K562 (cell line): Measurements from ENCODE around the gene CDC14A. TPM values are rescaled to one million over a fixed set of nuclear protein-coding genes. Genes with fewer than 3 reads are reported as not detected.

Experiments
- ASH1L ChIP-seq: fragments of 450-650 bp; IDR thresholded peaks from 2 replicates; pipeline ENCODE4 v1.6.1; 2018; ENCODE audit warnings: borderline replicate concordance, mild to moderate bottlenecking, low read depth; ENCODE audit not compliant: partially characterized antibody
- CBX3 ChIP-seq, 2 experiments: IDR thresholded peaks; 1 replicate in 1 of 2; 2 replicates in 1 of 2; pipeline ENCODE4 v1.6.1; 2012; ENCODE audit warnings: inconsistent platforms in 2 of 2, low read length in 2 of 2, borderline replicate concordance in 1 of 2, control low read depth in 1 of 2
- EHMT2 ChIP-seq: fragments of 450-650 bp; IDR thresholded peaks from 2 replicates; pipeline ENCODE4 v1.6.1; 2018; ENCODE audit warnings: antibody characterized with exemption
- EP400 ChIP-seq: fragments of 450-650 bp; IDR thresholded peaks from 2 replicates; pipeline ENCODE4 v1.6.1; 2017; ENCODE audit warnings: antibody characterized with exemption, mild to moderate bottlenecking, moderate library complexity
- ETS2 ChIP-seq: IDR thresholded peaks from 2 replicates; pipeline ENCODE4 v1.6.1; 2016; ENCODE audit warnings: borderline replicate concordance, missing genetic modification characterization, mild to moderate bottlenecking, moderate library complexity, missing compliant biosample characterization; ENCODE audit not compliant: poor library complexity, severe bottlenecking
- FOXK1 ChIP-seq: sonication (generic); formaldehyde crosslinking; IDR thresholded peaks from 2 replicates; pipeline ENCODE4 v1.8.0; 2022; ENCODE audit warnings: missing genetic modification reagents, mild to moderate bottlenecking, borderline replicate concordance
- FOXM1 ChIP-seq, 2 experiments: fragments of 450-650 bp in 1 of 2; sonication (generic) in 1 of 2; formaldehyde crosslinking in 1 of 2; IDR thresholded peaks; 2 replicates each; pipeline versions ENCODE4 v1.6.1 to v1.9.0; 2017 to 2022; ENCODE audit warnings: low read depth in 2 of 2, mild to moderate bottlenecking in 2 of 2, missing genetic modification reagents in 1 of 2, moderate library complexity in 1 of 2
- HNRNPK ChIP-seq: fragments of 200-400 bp; formaldehyde crosslinking; IDR thresholded peaks from one replicate; pipeline ENCODE4 v1.6.1; 2018; ENCODE audit warnings: mild to moderate bottlenecking, low read depth, low read length; ENCODE audit not compliant: poor library complexity, severe bottlenecking
- JUND ChIP-seq, 2 experiments: IDR thresholded peaks; 2 replicates in 1 of 2; 3 replicates in 1 of 2; pipeline ENCODE4 v1.6.1; 2011; ENCODE audit warnings: borderline replicate concordance in 2 of 2, low read depth in 2 of 2, low read length in 2 of 2, improper control_type of control experiment in 1 of 2, missing biosample characterization in 1 of 2, missing genetic modification characterization in 1 of 2, missing genetic modification reagents in 1 of 2
- MXI1 ChIP-seq: IDR thresholded peaks from 2 replicates; pipeline ENCODE4 v1.6.1; 2011; ENCODE audit warnings: low read depth, mild to moderate bottlenecking, improper control_type of control experiment, low read length
- PTRF ChIP-seq: fragments of 450-650 bp; IDR thresholded peaks from 2 replicates; pipeline ENCODE4 v1.6.1; 2016; ENCODE audit warnings: mild to moderate bottlenecking, missing genetic modification characterization, missing compliant biosample characterization
- ZNF23 ChIP-seq: fragments of 250-450 bp; sonication (Bioruptor Pico); IDR thresholded peaks from 2 replicates; pipeline ENCODE4 v1.4.0; 2020; ENCODE audit warnings: mild to moderate bottlenecking
- ZNF311 ChIP-seq: fragments of 250-450 bp; sonication (Bioruptor Pico); IDR thresholded peaks from 2 replicates; pipeline ENCODE4 v1.4.0; 2020; ENCODE audit warnings: mild to moderate bottlenecking, moderate library complexity
- polyA plus RNA-seq, 8 experiments: library from polyadenylated mRNA; depleted of rRNA in 4 of 8; stranded (reverse) in 5 of 8; unstranded in 3 of 8; fragments of >200 nt; fragmentation: Nextera tagmentation in 2 of 8; fragmentation: Illumina TruSeq in 1 of 8; extraction: Ambion mirVana in 2 of 8; extraction: Trizol in 1 of 8; gene quantifications; 2 replicates each; pipeline versions ENCODE4 v1.2.1 to v1.2.3, GENCODE V29; 2011 to 2014; ENCODE audit warnings: inconsistent platforms in 1 of 8, missing spikeins in 1 of 8
- total RNA-seq, 7 experiments: library from RNA; depleted of rRNA in 6 of 7; stranded (reverse); fragments of >200 nt in 6 of 7; fragmentation: Illumina TruSeq in 2 of 7; extraction: Trizol in 2 of 7; gene quantifications; 2 replicates each; pipeline versions ENCODE4 v1.2.1 to v1.2.3, GENCODE V29; 2011 to 2021; ENCODE audit warnings: low replicate concordance in 1 of 7
- TF ChIP-seq, protein P1 (sequence below): sonication (generic); IDR thresholded peaks from 2 replicates; pipeline ENCODE4 v1.6.1; 2016
- TF ChIP-seq, protein P2 (sequence below): fragments of 200-800 bp; sonication (Bioruptor generic); IDR thresholded peaks from 2 replicates; pipeline ENCODE4 v1.6.1; 2017; ENCODE audit warnings: missing genetic modification characterization, missing compliant biosample characterization
- TF ChIP-seq, protein P3 (sequence below): fragments of 250-450 bp; sonication (Bioruptor Pico); IDR thresholded peaks from 2 replicates; pipeline ENCODE4 v1.4.0; 2020

Gene CDC14A
- total and polyA plus RNA-seq, 9 of the 15 experiments (the other 6 are each of a cell fraction or from before 2014, with no cell fraction given): 17.0 to 74.3 (median 33.4) TPM

DNA sequence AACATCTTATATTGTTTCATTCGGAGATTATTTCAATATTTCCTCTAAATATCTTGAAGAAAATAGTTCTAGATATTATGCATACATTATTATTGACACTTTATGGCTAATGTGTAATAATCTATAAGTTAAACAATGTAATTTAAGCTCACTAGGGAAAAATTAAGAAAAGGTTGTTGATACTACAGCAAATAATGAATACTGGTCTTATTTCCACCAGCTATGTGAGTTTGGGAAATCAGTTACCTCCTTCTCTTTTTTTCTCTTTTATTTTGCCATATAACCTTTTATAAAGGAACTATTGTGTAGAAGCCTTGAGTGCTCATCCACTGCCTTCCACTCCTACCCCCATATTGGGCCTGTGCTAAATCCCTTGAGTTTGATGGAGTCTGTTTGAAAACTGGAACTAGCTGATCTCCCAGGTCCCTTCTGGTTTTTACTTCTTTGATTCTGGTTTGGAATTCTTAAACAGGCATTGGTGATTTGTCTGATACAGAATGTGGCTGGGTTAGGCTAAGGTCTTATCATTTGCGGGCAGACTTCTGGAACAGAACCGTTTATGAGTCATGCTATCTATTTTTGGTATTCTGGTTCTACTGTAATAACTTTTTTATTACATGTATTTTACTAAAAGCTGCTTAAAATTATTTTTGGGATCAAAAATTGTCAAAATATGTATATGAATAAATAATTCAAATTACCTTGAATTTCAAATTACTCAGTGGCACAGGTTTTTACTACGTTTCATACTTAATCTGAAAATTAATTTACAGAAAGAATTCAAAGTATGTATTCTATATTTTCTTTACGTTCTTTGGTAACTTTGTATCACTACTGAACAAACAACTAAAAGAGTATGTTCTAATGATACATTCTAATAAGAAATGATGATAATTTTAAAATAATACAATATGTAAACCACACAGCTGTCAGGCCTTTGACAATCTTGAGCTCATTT lies 5.0 kb upstream of the CDC14A start (continued):
- 0 out of 2 replicates have a peak, but pooled peaks have one; percentile 27 for TF ChIP-seq ZNF23 (CRISPR knock-in tag)
- TF ChIP-seq FOXK1 (CRISPR knock-in tag): no peak
- 0 out of 2 replicates have a peak, but pooled peaks have one; percentile 42 for TF ChIP-seq MXI1
- TF ChIP-seq, protein P1, sequence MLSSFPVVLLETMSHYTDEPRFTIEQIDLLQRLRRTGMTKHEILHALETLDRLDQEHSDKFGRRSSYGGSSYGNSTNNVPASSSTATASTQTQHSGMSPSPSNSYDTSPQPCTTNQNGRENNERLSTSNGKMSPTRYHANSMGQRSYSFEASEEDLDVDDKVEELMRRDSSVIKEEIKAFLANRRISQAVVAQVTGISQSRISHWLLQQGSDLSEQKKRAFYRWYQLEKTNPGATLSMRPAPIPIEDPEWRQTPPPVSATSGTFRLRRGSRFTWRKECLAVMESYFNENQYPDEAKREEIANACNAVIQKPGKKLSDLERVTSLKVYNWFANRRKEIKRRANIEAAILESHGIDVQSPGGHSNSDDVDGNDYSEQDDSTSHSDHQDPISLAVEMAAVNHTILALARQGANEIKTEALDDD: peak; percentile 94
- peak in 1 of 2 experiments; percentile 78; a peak in 1 of 3 replicates for TF ChIP-seq CBX3 (IDR thresholded peaks at IDR 0.05; ENCODE audit: borderline replicate concordance in 1 of 2, low read length in 2 of 2)
- TF ChIP-seq ASH1L: no peak
- peak; percentile 100 for TF ChIP-seq JUND (IDR thresholded peaks at IDR 0.05; ENCODE audit: borderline replicate concordance, low read depth, low read length)
- peak; percentile 99 for TF ChIP-seq JUND (tag; IDR thresholded peaks at IDR 0.05; ENCODE audit: borderline replicate concordance, low read depth, low read length)
- TF ChIP-seq, protein P2, sequence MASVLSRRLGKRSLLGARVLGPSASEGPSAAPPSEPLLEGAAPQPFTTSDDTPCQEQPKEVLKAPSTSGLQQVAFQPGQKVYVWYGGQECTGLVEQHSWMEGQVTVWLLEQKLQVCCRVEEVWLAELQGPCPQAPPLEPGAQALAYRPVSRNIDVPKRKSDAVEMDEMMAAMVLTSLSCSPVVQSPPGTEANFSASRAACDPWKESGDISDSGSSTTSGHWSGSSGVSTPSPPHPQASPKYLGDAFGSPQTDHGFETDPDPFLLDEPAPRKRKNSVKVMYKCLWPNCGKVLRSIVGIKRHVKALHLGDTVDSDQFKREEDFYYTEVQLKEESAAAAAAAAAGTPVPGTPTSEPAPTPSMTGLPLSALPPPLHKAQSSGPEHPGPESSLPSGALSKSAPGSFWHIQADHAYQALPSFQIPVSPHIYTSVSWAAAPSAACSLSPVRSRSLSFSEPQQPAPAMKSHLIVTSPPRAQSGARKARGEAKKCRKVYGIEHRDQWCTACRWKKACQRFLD (CRISPR knock-in tag): peak; percentile 74
- TF ChIP-seq EHMT2: peak; percentile 46; the same call in 1 of the 2 replicates
- TF ChIP-seq HNRNPK: no peak
- TF ChIP-seq, protein P3, sequence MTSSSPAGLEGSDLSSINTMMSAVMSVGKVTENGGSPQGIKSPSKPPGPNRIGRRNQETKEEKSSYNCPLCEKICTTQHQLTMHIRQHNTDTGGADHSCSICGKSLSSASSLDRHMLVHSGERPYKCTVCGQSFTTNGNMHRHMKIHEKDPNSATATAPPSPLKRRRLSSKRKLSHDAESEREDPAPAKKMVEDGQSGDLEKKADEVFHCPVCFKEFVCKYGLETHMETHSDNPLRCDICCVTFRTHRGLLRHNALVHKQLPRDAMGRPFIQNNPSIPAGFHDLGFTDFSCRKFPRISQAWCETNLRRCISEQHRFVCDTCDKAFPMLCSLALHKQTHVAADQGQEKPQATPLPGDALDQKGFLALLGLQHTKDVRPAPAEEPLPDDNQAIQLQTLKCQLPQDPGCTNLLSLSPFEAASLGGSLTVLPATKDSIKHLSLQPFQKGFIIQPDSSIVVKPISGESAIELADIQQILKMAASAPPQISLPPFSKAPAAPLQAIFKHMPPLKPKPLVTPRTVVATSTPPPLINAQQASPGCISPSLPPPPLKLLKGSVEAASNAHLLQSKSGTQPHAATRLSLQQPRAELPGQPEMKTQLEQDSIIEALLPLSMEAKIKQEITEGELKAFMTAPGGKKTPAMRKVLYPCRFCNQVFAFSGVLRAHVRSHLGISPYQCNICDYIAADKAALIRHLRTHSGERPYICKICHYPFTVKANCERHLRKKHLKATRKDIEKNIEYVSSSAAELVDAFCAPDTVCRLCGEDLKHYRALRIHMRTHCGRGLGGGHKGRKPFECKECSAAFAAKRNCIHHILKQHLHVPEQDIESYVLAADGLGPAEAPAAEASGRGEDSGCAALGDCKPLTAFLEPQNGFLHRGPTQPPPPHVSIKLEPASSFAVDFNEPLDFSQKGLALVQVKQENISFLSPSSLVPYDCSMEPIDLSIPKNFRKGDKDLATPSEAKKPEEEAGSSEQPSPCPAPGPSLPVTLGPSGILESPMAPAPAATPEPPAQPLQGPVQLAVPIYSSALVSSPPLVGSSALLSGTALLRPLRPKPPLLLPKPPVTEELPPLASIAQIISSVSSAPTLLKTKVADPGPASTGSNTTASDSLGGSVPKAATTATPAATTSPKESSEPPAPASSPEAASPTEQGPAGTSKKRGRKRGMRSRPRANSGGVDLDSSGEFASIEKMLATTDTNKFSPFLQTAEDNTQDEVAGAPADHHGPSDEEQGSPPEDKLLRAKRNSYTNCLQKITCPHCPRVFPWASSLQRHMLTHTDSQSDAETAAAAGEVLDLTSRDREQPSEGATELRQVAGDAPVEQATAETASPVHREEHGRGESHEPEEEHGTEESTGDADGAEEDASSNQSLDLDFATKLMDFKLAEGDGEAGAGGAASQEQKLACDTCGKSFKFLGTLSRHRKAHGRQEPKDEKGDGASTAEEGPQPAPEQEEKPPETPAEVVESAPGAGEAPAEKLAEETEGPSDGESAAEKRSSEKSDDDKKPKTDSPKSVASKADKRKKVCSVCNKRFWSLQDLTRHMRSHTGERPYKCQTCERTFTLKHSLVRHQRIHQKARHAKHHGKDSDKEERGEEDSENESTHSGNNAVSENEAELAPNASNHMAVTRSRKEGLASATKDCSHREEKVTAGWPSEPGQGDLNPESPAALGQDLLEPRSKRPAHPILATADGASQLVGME (CRISPR knock-in tag): no peak
- TF ChIP-seq FOXM1 (IDR thresholded peaks at IDR 0.05; ENCODE audit: low read depth): peak; percentile 88
- TF ChIP-seq FOXM1 (CRISPR knock-in tag; IDR thresholded peaks at IDR 0.05; ENCODE audit: low read depth): no peak
- TF ChIP-seq EP400: peak; percentile 50; the same call in 1 of the 2 replicates
- TF ChIP-seq ZNF311 (CRISPR knock-in tag): no peak
- 0 out of 2 replicates have a peak, but pooled peaks have one; percentile 50 for TF ChIP-seq PTRF (tag)
- no peak for TF ChIP-seq ETS2 (tag)
